Measurements from ENCODE around the gene ZFP36L2.

The ZFP36L2 gene

GRCh38 chr2:43175876-43176275 is 50.5 kb downstream of the ZFP36L2 start:
- Histone ChIP-seq H3K9me3 (ENCODE audit: control insufficient read depth, low read length) (peaks cover 7% of the 10 kb centered on the region), H3K27ac (no peak overlapping the region), H3K4me1 (peaks cover 18% of the 10 kb centered on the region), H3K79me2 (no peaks in the 10 kb centered on the region), H2AFZ (no peak overlapping the region), H3K4me2 (ENCODE audit: low read length) (no peak overlapping the region), H3K27me3 (ENCODE audit: control insufficient read depth, insufficient read depth, low read length) (no peaks in the 10 kb centered on the region), H3K4me3 (ENCODE audit: low read depth, low read length) (no peak overlapping the region), H3K36me3 (ENCODE audit: control insufficient read depth, insufficient read depth, low read length) (no peaks in the 10 kb centered on the region), H3K9ac (no peak overlapping the region)
- TF ChIP-seq, protein P1, sequence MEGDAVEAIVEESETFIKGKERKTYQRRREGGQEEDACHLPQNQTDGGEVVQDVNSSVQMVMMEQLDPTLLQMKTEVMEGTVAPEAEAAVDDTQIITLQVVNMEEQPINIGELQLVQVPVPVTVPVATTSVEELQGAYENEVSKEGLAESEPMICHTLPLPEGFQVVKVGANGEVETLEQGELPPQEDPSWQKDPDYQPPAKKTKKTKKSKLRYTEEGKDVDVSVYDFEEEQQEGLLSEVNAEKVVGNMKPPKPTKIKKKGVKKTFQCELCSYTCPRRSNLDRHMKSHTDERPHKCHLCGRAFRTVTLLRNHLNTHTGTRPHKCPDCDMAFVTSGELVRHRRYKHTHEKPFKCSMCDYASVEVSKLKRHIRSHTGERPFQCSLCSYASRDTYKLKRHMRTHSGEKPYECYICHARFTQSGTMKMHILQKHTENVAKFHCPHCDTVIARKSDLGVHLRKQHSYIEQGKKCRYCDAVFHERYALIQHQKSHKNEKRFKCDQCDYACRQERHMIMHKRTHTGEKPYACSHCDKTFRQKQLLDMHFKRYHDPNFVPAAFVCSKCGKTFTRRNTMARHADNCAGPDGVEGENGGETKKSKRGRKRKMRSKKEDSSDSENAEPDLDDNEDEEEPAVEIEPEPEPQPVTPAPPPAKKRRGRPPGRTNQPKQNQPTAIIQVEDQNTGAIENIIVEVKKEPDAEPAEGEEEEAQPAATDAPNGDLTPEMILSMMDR (IDR thresholded peaks at IDR 0.05): no peak

- Histone ChIP-seq H3K27ac (peak overlapping the region; percentile 36), H3K4me2 (ENCODE audit: low read length) (no peak overlapping the region), H3K4me3 (ENCODE audit: low read depth, low read length) (no peak overlapping the region), H2AFZ (no peak overlapping the region), H3K36me3 (ENCODE audit: control insufficient read depth, insufficient read depth, low read length) (no peaks in the 10 kb centered on the region), H3K79me2 (no peaks in the 10 kb centered on the region), H3K27me3 (ENCODE audit: control insufficient read depth, insufficient read depth, low read length) (no peaks in the 10 kb centered on the region), H3K9me3 (ENCODE audit: control insufficient read depth, low read length) (peaks cover 7% of the 10 kb centered on the region), H3K4me1 (peaks cover 18% of the 10 kb centered on the region), H3K9ac (no peak overlapping the region)
- TF ChIP-seq, protein P1 (IDR thresholded peaks at IDR 0.05): no peak
These were observed 51.4 kb downstream of the ZFP36L2 start for GRCh38 chr2:43175020-43175441.

GRCh38 chr2:43174368-43174916 is 52.0 kb downstream of the ZFP36L2 start:
- no peak overlapping the region for H3K4me3 ChIP-seq (ENCODE audit: low read depth, low read length)
- peak overlapping the region; percentile 36 for H3K27ac ChIP-seq
- peaks cover 7% of the 10 kb centered on the region for H3K9me3 ChIP-seq (ENCODE audit: control insufficient read depth, low read length)
- no peak overlapping the region for H2AFZ ChIP-seq
- no peak overlapping the region for H3K4me2 ChIP-seq (ENCODE audit: low read length)
- H3K27me3 ChIP-seq (ENCODE audit: control insufficient read depth, insufficient read depth, low read length): no peaks in the 10 kb centered on the region
- TF ChIP-seq, protein P1 (IDR thresholded peaks at IDR 0.05): no peak
- no peaks in the 10 kb centered on the region for H3K36me3 ChIP-seq (ENCODE audit: control insufficient read depth, insufficient read depth, low read length)
- H3K79me2 ChIP-seq: no peaks in the 10 kb centered on the region
- no peak overlapping the region for H3K9ac ChIP-seq
- peaks cover 18% of the 10 kb centered on the region for H3K4me1 ChIP-seq

Data from parathyroid adenoma (tissue), 2 donors.